ENCODE measurements around the gene RSPH3. TPM values are rescaled to one million over a fixed set of nuclear protein-coding genes. Genes with fewer than 3 reads are reported as not detected.

Gene RSPH3
- total RNA-seq, 1 experiment from 2014 or later = 3.1 TPM

- no TSS peak for BruUV-seq (replicated peaks)
- Histone ChIP-seq H3F3A (ENCODE audit: low read length, unreplicated experiment) (no peaks in the 10 kb centered on the region), H2AFZ (ENCODE audit: low read length) (no peak overlapping the region), H4K20me1 (ENCODE audit: low read length) (no peaks in the 10 kb centered on the region), H3K79me2 (ENCODE audit: low read length) (no peaks in the 10 kb centered on the region), H3K27ac (ENCODE audit: low read length) (no peak overlapping the region), H3K4me3 (ENCODE audit: low read length) (no peak overlapping the region), H3K9me2 (replicated peaks; ENCODE audit: low read length) (no peaks in the 10 kb centered on the region), H3K36me3 (ENCODE audit: low read depth, low read length) (no peaks in the 10 kb centered on the region), H3K9ac (ENCODE audit: low read length) (no peak overlapping the region), H3K4me2 (ENCODE audit: low read length) (no peak overlapping the region), H3K9me3 (ENCODE audit: low read length) (no peaks in the 10 kb centered on the region), H3K4me1 (ENCODE audit: insufficient read depth, low read length) (peaks cover 20% of the 10 kb centered on the region), H3K27me3 (ENCODE audit: low read length) (no peaks in the 10 kb centered on the region)
- ChIA-PET CTCF (no interaction called here), POLR2A (ENCODE audit: unreplicated experiment) (no interaction called here)
- no peak for DNase-seq
- no peak for TF ChIP-seq EZH2phosphoT487 (IDR thresholded peaks at IDR 0.05; ENCODE audit: borderline replicate concordance, low read length)
- no peak for TF ChIP-seq CTCF (conservative IDR thresholded peaks at IDR 0.05; ENCODE audit: low read depth, low read length)
- TF ChIP-seq EZH2 (IDR thresholded peaks at IDR 0.05; ENCODE audit: low read length, unreplicated experiment) = no peak
- intact Hi-C loops (cut with micrococcal nuclease) = no loop called here
- ATAC-seq = no peak
Observed at GRCh38 chr6:159004592-159004991, 4.6 kb upstream of the RSPH3 start.

DNA sequence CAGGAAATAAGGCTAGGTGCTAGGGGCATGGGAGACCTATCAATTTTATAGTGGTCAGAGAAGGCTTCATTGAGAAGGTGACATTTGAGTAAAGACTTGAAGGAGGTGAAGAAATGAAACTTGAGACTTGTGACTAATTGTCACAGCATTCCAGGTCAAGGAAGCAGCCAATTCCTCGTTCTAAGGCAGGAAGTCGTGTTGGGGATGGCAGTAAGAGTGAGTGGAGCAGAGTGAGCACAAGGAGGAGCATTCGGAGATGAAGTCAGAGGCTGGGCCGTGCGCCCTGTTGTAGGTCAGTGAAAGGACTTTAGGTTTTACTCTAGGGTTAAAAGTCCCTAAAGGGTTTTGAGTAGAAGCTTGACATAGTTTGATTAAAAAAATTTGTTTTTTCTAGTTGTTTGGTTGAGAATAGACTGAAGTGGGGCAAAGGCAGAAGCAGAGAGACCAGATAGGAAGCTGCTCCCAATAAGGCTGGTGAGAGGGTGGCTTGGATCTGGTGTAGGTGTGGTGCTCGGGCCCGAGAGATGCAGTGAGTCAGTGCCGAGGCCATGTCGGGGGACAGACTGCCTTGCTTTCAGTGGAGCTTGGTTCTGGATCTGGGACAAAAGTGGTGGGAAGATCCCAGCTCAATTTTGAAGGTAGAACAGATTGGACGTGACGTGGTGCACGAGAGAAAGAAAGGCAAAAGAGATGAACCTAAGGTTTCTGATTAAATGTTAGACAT, 2.6 kb upstream of the RSPH3 start:
- ChIA-PET POLR2A (ENCODE audit: unreplicated experiment) (interaction anchor here (0.5 kb wide), 1 partner anchor 183 kb away, joined by 5 read pairs; the partner anchor contains the start of gene EZR), CTCF (no interaction called here)
- peak; percentile 34 for ATAC-seq
- TF ChIP-seq EZH2 (IDR thresholded peaks at IDR 0.05; ENCODE audit: low read length, unreplicated experiment) (no peak), EZH2phosphoT487 (IDR thresholded peaks at IDR 0.05; ENCODE audit: borderline replicate concordance, low read length) (no peak), CTCF (conservative IDR thresholded peaks at IDR 0.05; ENCODE audit: low read depth, low read length) (no peak)
- Histone ChIP-seq H3K4me2 (ENCODE audit: low read length) (peak overlapping the region; percentile 76), H2AFZ (ENCODE audit: low read length) (peak overlapping the region; percentile 84), H3K79me2 (ENCODE audit: low read length) (peaks cover 6% of the 10 kb centered on the region), H3K4me1 (ENCODE audit: insufficient read depth, low read length) (peaks cover 20% of the 10 kb centered on the region), H3K9ac (ENCODE audit: low read length) (0 out of 2 replicates have a peak overlapping the region, but pooled peaks have one; percentile 16), H3K27me3 (ENCODE audit: low read length) (no peaks in the 10 kb centered on the region), H3K27ac (ENCODE audit: low read length) (peak overlapping the region; percentile 73), H3K9me3 (ENCODE audit: low read length) (no peaks in the 10 kb centered on the region), H4K20me1 (ENCODE audit: low read length) (no peaks in the 10 kb centered on the region), H3K36me3 (ENCODE audit: low read depth, low read length) (no peaks in the 10 kb centered on the region), H3K4me3 (ENCODE audit: low read length) (no peak overlapping the region), H3K9me2 (replicated peaks; ENCODE audit: low read length) (no peaks in the 10 kb centered on the region), H3F3A (ENCODE audit: low read length, unreplicated experiment) (no peaks in the 10 kb centered on the region)
- peak; percentile 79 for DNase-seq
- BruUV-seq (replicated peaks) = no TSS peak
- intact Hi-C loops (cut with micrococcal nuclease) = no loop called here

- H4K20me1 ChIP-seq (ENCODE audit: low read length) = no peaks in the 10 kb centered on the region
- peak overlapping the region; percentile 94 for H3K4me3 ChIP-seq (ENCODE audit: low read length)
- no peaks in the 10 kb centered on the region for H3K36me3 ChIP-seq (ENCODE audit: low read depth, low read length)
- peak overlapping the region; percentile 88 for H3K4me2 ChIP-seq (ENCODE audit: low read length)
- no peaks in the 10 kb centered on the region for H3K9me3 ChIP-seq (ENCODE audit: low read length)
- no peaks in the 10 kb centered on the region for H3K9me2 ChIP-seq (replicated peaks; ENCODE audit: low read length)
- ATAC-seq (peak; percentile 14), DNase-seq (no peak)
- H3K4me1 ChIP-seq (ENCODE audit: insufficient read depth, low read length) = peaks cover 31% of the 10 kb centered on the region
- peak overlapping the region; percentile 77 for H2AFZ ChIP-seq (ENCODE audit: low read length)
- BruUV-seq (replicated peaks) = TSS peak; percentile 45
- no peak overlapping the region for H3K27ac ChIP-seq (ENCODE audit: low read length)
- intact Hi-C loops (cut with micrococcal nuclease) = no loop called here
- TF ChIP-seq EZH2 (IDR thresholded peaks at IDR 0.05; ENCODE audit: low read length, unreplicated experiment) = no peak
- POLR2A ChIA-PET (ENCODE audit: unreplicated experiment) = no interaction called here
- H3F3A ChIP-seq (ENCODE audit: low read length, unreplicated experiment) = no peaks in the 10 kb centered on the region
- CTCF ChIA-PET = no interaction called here
- no peaks in the 10 kb centered on the region for H3K27me3 ChIP-seq (ENCODE audit: low read length)
- peaks cover 14% of the 10 kb centered on the region for H3K79me2 ChIP-seq (ENCODE audit: low read length)
- H3K9ac ChIP-seq (ENCODE audit: low read length) = peak overlapping the region; percentile 81
Observed at GRCh38 chr6:158999154-158999665, 792 bp downstream of the RSPH3 start.

Data from PC-3 (cell line).